ENCODE data around the gene SLC35F1.
A peak's percentile ranks its signal among the peaks of the same experiment; 100 is the strongest.

The SLC35F1 gene

GRCh38 chr6:118086159-118086558, 179.1 kb downstream of the SLC35F1 start:
- no peak for TF ChIP-seq CTCF (IDR thresholded peaks at IDR 0.05; ENCODE audit: control extremely low read depth, extremely low read depth, low read depth, missing control alignments)

GRCh38 chr6:118092086-118092485, 185.0 kb downstream of the SLC35F1 start:
- POLR2A ChIA-PET, result no interaction called here
- CTCF ChIA-PET, result no interaction called here
- DNase-seq (ENCODE audit: extremely low spot score), result no peak
- no peak for TF ChIP-seq CTCF (IDR thresholded peaks at IDR 0.05; ENCODE audit: control extremely low read depth, extremely low read depth, low read depth, missing control alignments)

More at GRCh38 chr6:118086159-118086558, 179.1 kb downstream of the SLC35F1 start:
- POLR2A ChIA-PET, result no interaction called here
- CTCF ChIA-PET, result interaction anchor here (1.1 kb wide), 1 partner anchor 17 kb away, joined by 3 read pairs; no protein-coding TSS in a partner anchor
- no peak for DNase-seq (ENCODE audit: extremely low spot score)

DNA sequence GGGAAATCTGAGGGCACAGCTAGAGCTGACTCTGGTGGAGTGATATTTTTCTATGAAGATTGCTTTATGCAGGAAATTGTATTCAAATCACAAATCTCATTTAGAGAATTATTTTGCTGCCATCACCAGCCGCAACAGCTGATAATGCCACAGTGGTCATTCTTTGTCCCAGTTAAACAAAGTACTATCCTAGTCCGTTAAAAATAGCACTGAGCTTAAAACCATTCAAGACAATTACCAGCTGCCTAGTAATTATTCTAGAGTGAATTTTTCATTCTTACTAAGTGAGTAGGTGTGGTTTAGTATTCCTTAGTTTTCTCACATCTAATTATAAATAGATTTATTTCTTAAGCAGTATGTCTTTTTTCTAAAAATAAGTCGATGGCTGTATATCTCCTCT, 190.5 kb downstream of the SLC35F1 start:
- ChIA-PET CTCF (interaction anchor here (2.2 kb wide), 1 partner anchor 18 kb away, joined by 10 read pairs; no protein-coding TSS in a partner anchor), POLR2A (no interaction called here)
- no peak for DNase-seq (ENCODE audit: extremely low spot score)
- no peak for TF ChIP-seq CTCF (IDR thresholded peaks at IDR 0.05; ENCODE audit: control extremely low read depth, extremely low read depth, low read depth, missing control alignments)

- POLR2A ChIA-PET, result no interaction called here
- CTCF ChIA-PET, result interaction anchor here (1.5 to 2.6 kb wide), 2 partner anchors 20 to 22 kb away, joined by 3 to 12 read pairs; no protein-coding TSS in a partner anchor
- DNase-seq (ENCODE audit: extremely low spot score), result no peak
Measured at GRCh38 chr6:118100717-118101116, 193.7 kb downstream of the SLC35F1 start.

DNA sequence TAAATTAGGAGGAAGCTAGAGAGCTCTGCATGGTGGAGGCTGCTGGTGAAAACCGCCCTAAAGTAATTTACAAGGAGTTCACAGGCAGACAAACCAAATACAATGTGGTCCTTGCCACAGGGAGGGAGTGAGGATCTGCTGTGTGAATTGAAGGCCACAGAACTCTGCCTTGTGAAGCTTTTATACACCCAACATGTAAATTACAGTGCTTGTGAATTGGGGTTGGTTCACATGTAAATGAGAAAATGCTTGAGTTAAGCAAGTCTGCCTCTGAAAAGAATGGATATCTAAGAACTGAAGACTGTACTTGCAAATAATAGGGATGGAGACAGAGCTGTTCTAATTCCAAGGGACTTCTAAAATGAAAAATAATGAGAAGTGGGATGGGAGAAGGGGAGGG, 194.2 kb downstream of the SLC35F1 start:
- no peak for DNase-seq (ENCODE audit: extremely low spot score)
- TF ChIP-seq CTCF (IDR thresholded peaks at IDR 0.05; ENCODE audit: control extremely low read depth, extremely low read depth, low read depth, missing control alignments), result peak; percentile 1
- POLR2A ChIA-PET, result no interaction called here
- CTCF ChIA-PET, result interaction anchor here (2.6 kb wide), 1 partner anchor 21 kb away, joined by 12 read pairs; no protein-coding TSS in a partner anchor

More at GRCh38 chr6:118100717-118101116, 193.7 kb downstream of the SLC35F1 start:
- TF ChIP-seq CTCF (IDR thresholded peaks at IDR 0.05; ENCODE audit: control extremely low read depth, extremely low read depth, low read depth, missing control alignments), result no peak

DNA sequence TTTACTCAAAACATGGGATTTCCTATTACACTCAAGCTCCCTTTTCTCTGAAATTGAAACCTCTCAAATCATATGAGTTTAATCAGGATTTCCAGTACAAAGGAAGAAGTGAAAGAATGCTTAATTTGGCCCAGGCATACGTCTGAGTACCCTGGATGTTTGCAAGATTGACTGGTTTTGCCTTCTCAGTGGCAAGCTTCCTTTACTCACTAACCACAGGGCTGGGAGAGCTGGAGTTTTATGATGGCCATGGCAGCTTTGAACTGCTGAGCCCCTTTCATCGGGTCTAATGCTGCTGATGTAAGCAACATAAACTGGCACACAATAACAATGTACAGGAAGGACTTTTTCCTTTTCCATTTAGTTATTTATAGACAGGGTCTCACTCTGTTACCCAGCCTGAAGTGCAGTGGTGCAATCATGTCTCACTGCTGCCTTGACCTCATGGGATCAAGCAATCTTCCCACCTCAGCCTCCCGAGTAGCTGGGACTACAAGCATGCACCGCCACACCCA, 194.8 kb downstream of the SLC35F1 start:
- ChIA-PET CTCF (interaction anchor here (1.1 to 2.6 kb wide), 2 partner anchors 13 to 21 kb away, joined by 3 to 12 read pairs; no protein-coding TSS in a partner anchor), POLR2A (no interaction called here)
- no peak for TF ChIP-seq CTCF (IDR thresholded peaks at IDR 0.05; ENCODE audit: control extremely low read depth, extremely low read depth, low read depth, missing control alignments)
- no peak for DNase-seq (ENCODE audit: extremely low spot score)

Data from GM10248 (cell line).